ENCODE measurements around the gene NFE2L2.
"Not testable (repeated sequence)": the region's sequence is repeated elsewhere in the genome, so short reads cannot be mapped to it uniquely, and the experiment has no call there.

NFE2L2 gene

GRCh38 chr2:177255227-177255601 is 9.3 kb downstream of the NFE2L2 start:
- DNase-seq = no peak

- no peak for DNase-seq
Measured at GRCh38 chr2:177254433-177255226, 9.9 kb downstream of the NFE2L2 start.

GRCh38 chr2:177253704-177254103 is 10.8 kb downstream of the NFE2L2 start:
- no peak for DNase-seq

- DNase-seq = no peak
Measured at GRCh38 chr2:177252808-177253531, 11.6 kb downstream of the NFE2L2 start.

GRCh38 chr2:177251165-177251542 is 13.4 kb downstream of the NFE2L2 start:
- no peak for DNase-seq

GRCh38 chr2:177250461-177250860 is 14.1 kb downstream of the NFE2L2 start:
- DNase-seq = no peak

- DNase-seq = no peak
Measured at GRCh38 chr2:177249038-177249437, 15.5 kb downstream of the NFE2L2 start.

- no peak for DNase-seq
Measured at GRCh38 chr2:177247693-177248262, 16.7 kb downstream of the NFE2L2 start.

GRCh38 chr2:177246523-177247030 is 17.9 kb downstream of the NFE2L2 start:
- DNase-seq = not testable (repeated sequence)

GRCh38 chr2:177246000-177246399 is 18.5 kb downstream of the NFE2L2 start:
- DNase-seq = no peak

- DNase-seq = no peak
Measured at GRCh38 chr2:177245010-177245422, 19.5 kb downstream of the NFE2L2 start.

GRCh38 chr2:177244244-177244771 is 20.2 kb downstream of the NFE2L2 start:
- DNase-seq = no peak

- no peak for DNase-seq
Measured at GRCh38 chr2:177243476-177243875, 21.1 kb downstream of the NFE2L2 start.

GRCh38 chr2:177243073-177243472 is 21.5 kb downstream of the NFE2L2 start:
- no peak for DNase-seq

- DNase-seq = no peak
Measured at GRCh38 chr2:177242121-177242987, 22.2 kb downstream of the NFE2L2 start.

GRCh38 chr2:177241711-177242120 is 22.8 kb downstream of the NFE2L2 start:
- DNase-seq = no peak

GRCh38 chr2:177239932-177240630 is 24.4 kb downstream of the NFE2L2 start:
- no peak for DNase-seq

GRCh38 chr2:177239053-177239452 is 25.5 kb downstream of the NFE2L2 start:
- no peak for DNase-seq

- no peak for DNase-seq
Measured at GRCh38 chr2:177237932-177238331, 26.6 kb downstream of the NFE2L2 start.

GRCh38 chr2:177235855-177236437 is 28.6 kb downstream of the NFE2L2 start:
- DNase-seq = no peak

GRCh38 chr2:177234267-177234666 is 30.3 kb downstream of the NFE2L2 start:
- no peak for DNase-seq
